Sigmoid colon (tissue), 7 donors: ENCODE results near the gene MMP11. TPM values are rescaled to one million over a fixed set of nuclear protein-coding genes. Genes with fewer than 3 reads are reported as not detected.

Experiments
- DNase-seq: peaks from one replicate; pipeline ENCODE4 v3.0.0-alpha.2; 2019
- H3K27ac ChIP-seq, 4 donors: fragments of 200-600 bp; sonication (generic); one replicate each; pipeline ENCODE4 v1.5.1; 2016 to 2019; ENCODE audit warnings: mild to moderate bottlenecking in 1 of 4
- H3K27me3 ChIP-seq, 3 donors: fragments of 200-600 bp; sonication (generic); one replicate each; pipeline ENCODE4 v1.5.1; 2019; ENCODE audit warnings: mild to moderate bottlenecking in 1 of 3
- H3K36me3 ChIP-seq, 4 donors: fragments of 200-600 bp; sonication (generic); one replicate each; pipeline ENCODE4 v1.5.1; 2016 to 2019
- H3K4me1 ChIP-seq, 4 donors: fragments of 200-600 bp; sonication (generic); one replicate each; pipeline ENCODE4 v1.5.1; 2017 to 2019
- H3K4me3 ChIP-seq, 4 donors: fragments of 200-600 bp; sonication (generic); one replicate each; pipeline ENCODE4 v1.5.1; 2017 to 2019; ENCODE audit warnings: mild to moderate bottlenecking in 2 of 4, moderate library complexity in 1 of 4
- H3K9me3 ChIP-seq, 4 donors: fragments of 200-600 bp in 3 of 4; sonication (generic) in 3 of 4; one replicate each; pipeline versions ENCODE4 v1.5.1 to v1.6.1; 2013 to 2019
- CTCF ChIP-seq, 4 experiments: fragments of 450-650 bp in 3 of 4; fragments of 200-600 bp in 1 of 4; IDR thresholded peaks; one replicate each; pipeline ENCODE4 v1.5.1; 2016 to 2019; ENCODE audit warnings: antibody characterized with exemption in 4 of 4, mild to moderate bottlenecking in 3 of 4, moderate library complexity in 2 of 4
- EP300 ChIP-seq, 4 donors: sonication (generic); formaldehyde crosslinking; IDR thresholded peaks; one replicate each; pipeline ENCODE4 v1.6.1; 2017; ENCODE audit warnings: antibody characterized with exemption in 4 of 4
- POLR2A ChIP-seq, 2 donors: fragments of 450-650 bp; IDR thresholded peaks; one replicate each; pipeline ENCODE4 v1.6.1; 2016; ENCODE audit warnings: antibody characterized with exemption in 2 of 2, mild to moderate bottlenecking in 2 of 2, moderate library complexity in 2 of 2
- POLR2AphosphoS5 ChIP-seq, 4 donors: sonication (generic); formaldehyde crosslinking; IDR thresholded peaks; one replicate each; pipeline ENCODE4 v1.6.1; 2017; ENCODE audit warnings: antibody characterized with exemption in 4 of 4
- WGBS, 2 donors: extraction: QIAGEN DNeasy Blood & Tissue Kit; methylation state at CpG; one replicate each; pipeline ENCODE4 v1.1.7; 2013; 5-methylcytosine and 5-hydroxymethylcytosine counted together
- intact Hi-C: fragments of 100-400 bp; cut with DNase I; formaldehyde crosslinking; loops from one replicate; pipeline ENCODE4 v1.15.1; 2023
- polyA plus RNA-seq, 3 donors: library from polyadenylated mRNA; stranded (reverse); fragments of 200-250 nt; gene quantifications; one replicate each; pipeline ENCODE4 v1.2.3, GENCODE V29; 2013
- total RNA-seq, 4 donors: library from RNA; depleted of rRNA; stranded (reverse); fragments of >200 nt; gene quantifications; one replicate each; pipeline ENCODE4 v1.1.0, GENCODE V29; 2016
- donor health status: healthy with polysubstance abuse.
- donor health status: Bipolar disorder and iron deficiency.
- donor health status: healthy.

The MMP11 gene
- total and polyA plus RNA-seq, 7 donors, result 0.60 to 9.9 (median 6.1) TPM; not detected in 1

GRCh38 chr22:23786752-23787599 is 14.3 kb downstream of the MMP11 start, which contains the start of gene SMARCB1:
TSS of gene SMARCB1 (plus strand) at chr22:23786966. CDS start at chr22:23787170, 204 bp downstream.
- intact Hi-C loops, result loop anchor here (2.0 kb wide), 1 partner anchor 18 kb away; no protein-coding TSS in a partner anchor
- H3K27ac ChIP-seq, result peak within 1 kb of the TSS; percentile 99 to 100 (median 100)
- no peak for TF ChIP-seq CTCF (IDR thresholded peaks at IDR 0.05)
- TF ChIP-seq EP300 (IDR thresholded peaks at IDR 0.05), result no peak
- TF ChIP-seq POLR2A (IDR thresholded peaks at IDR 0.05), result peak in 1 of 2 donors; percentile 55
- peak; percentile 46 to 81 (median 66) for TF ChIP-seq POLR2AphosphoS5 (IDR thresholded peaks at IDR 0.05)

GRCh38 chr22:23787600-23787896 is 14.9 kb downstream of the MMP11 start:
- TF ChIP-seq EP300 (IDR thresholded peaks at IDR 0.05) (no peak), CTCF (IDR thresholded peaks at IDR 0.05) (no peak), POLR2AphosphoS5 (IDR thresholded peaks at IDR 0.05) (no peak), POLR2A (IDR thresholded peaks at IDR 0.05) (no peak)
- H3K27ac ChIP-seq, result peak overlapping the region; percentile 99 to 100 (median 100)
- peaks cover 0 to 8% (median 5%) of the 10 kb centered on the region in 4 donors for H3K36me3 ChIP-seq
- 1 to 3% methylated on average over 5 of the region's 5 CpGs for WGBS, 2 donors
- no peaks in the 10 kb centered on the region for H3K9me3 ChIP-seq
- intact Hi-C loops, result loop anchor here (2.0 kb wide), 1 partner anchor 19 kb away; no protein-coding TSS in a partner anchor
- no peak for DNase-seq
- H3K4me1 ChIP-seq, result peaks cover 0 to 58% (median 49%) of the 10 kb centered on the region in 4 donors
- H3K4me3 ChIP-seq, result peak overlapping the region; percentile 88 to 99 (median 97)
- H3K27me3 ChIP-seq, result no peaks in the 10 kb centered on the region

More at GRCh38 chr22:23786752-23787599, 14.3 kb downstream of the MMP11 start, which contains the start of gene SMARCB1:
- Histone ChIP-seq H3K4me1 (peaks cover 0 to 54% (median 47%) of the 10 kb centered on the region in 4 donors), H3K27me3 (no peaks in the 10 kb centered on the region), H3K4me3 (peak within 1 kb of the TSS; percentile 88 to 99 (median 97)), H3K9me3 (no peaks in the 10 kb centered on the region), H3K36me3 (peaks cover 0 to 2% (median under 1%) of the 10 kb centered on the region in 4 donors)
- WGBS, 2 donors, result 0% methylated on average over 97 of the region's 97 CpGs
- peak; percentile 96 for DNase-seq

- H3K27ac ChIP-seq, result peak overlapping the region; percentile 99 to 100 (median 100)
- peak overlapping the region; percentile 88 to 99 (median 97) for H3K4me3 ChIP-seq
- WGBS, 2 donors, result 43 to 68% methylated on average over 3 of the region's 3 CpGs
- H3K36me3 ChIP-seq, result peaks cover 0 to 11% (median 6%) of the 10 kb centered on the region in 4 donors
- TF ChIP-seq POLR2AphosphoS5 (IDR thresholded peaks at IDR 0.05) (no peak), CTCF (IDR thresholded peaks at IDR 0.05) (no peak), EP300 (IDR thresholded peaks at IDR 0.05) (no peak), POLR2A (IDR thresholded peaks at IDR 0.05) (no peak)
- DNase-seq, result no peak
- no peaks in the 10 kb centered on the region for H3K9me3 ChIP-seq
- H3K27me3 ChIP-seq, result no peaks in the 10 kb centered on the region
- peaks cover 0 to 58% (median 49%) of the 10 kb centered on the region in 4 donors for H3K4me1 ChIP-seq
- intact Hi-C loops, result loop anchor here (2.0 kb wide), 1 partner anchor 19 kb away; no protein-coding TSS in a partner anchor
These were observed 15.3 kb downstream of the MMP11 start for GRCh38 chr22:23787910-23788309.

GRCh38 chr22:23789121-23789520 is 16.5 kb downstream of the MMP11 start:
- Histone ChIP-seq H3K4me1 (peaks cover 0 to 58% (median 49%) of the 10 kb centered on the region in 4 donors), H3K9me3 (no peaks in the 10 kb centered on the region), H3K27ac (no peak overlapping the region), H3K4me3 (no peak overlapping the region), H3K27me3 (no peaks in the 10 kb centered on the region), H3K36me3 (peaks cover 0 to 22% (median 15%) of the 10 kb centered on the region in 4 donors)
- TF ChIP-seq POLR2AphosphoS5 (IDR thresholded peaks at IDR 0.05) (no peak), CTCF (IDR thresholded peaks at IDR 0.05) (no peak), POLR2A (IDR thresholded peaks at IDR 0.05) (no peak), EP300 (IDR thresholded peaks at IDR 0.05) (no peak)
- intact Hi-C loops, result no loop called here
- DNase-seq, result no peak
- 62 to 81% methylated on average over 4 of the region's 4 CpGs for WGBS, 2 donors
